ENCODE measurements around the gene BOD1. TPM values are rescaled to one million over a fixed set of nuclear protein-coding genes. Genes with fewer than 3 reads are reported as not detected.
A peak's percentile ranks its signal among the peaks of the same experiment; 100 is the strongest.

Gene BOD1
- total and polyA plus RNA-seq, 5 donors from 2014 or later = 8.0 to 23.0 (median 15.7) TPM

GRCh38 chr5:173620784-173621183, 4.3 kb upstream of the BOD1 start:
- H3K36me3 Mint-ChIP-seq = no peaks in the 10 kb centered on the region
- Histone ChIP-seq H3K36me3 (ENCODE audit: control insufficient read depth, insufficient read depth, low read length) (no peaks in the 10 kb centered on the region), H3K4me3 (ENCODE audit: low read depth, low read length) (no peak overlapping the region), H3K27ac (ENCODE audit: insufficient read depth, low read length, poor library complexity, severe bottlenecking) (no peak overlapping the region), H3K4me1 (ENCODE audit: control insufficient read depth, insufficient read depth, low read length, poor library complexity, severe bottlenecking) (peaks cover 5% of the 10 kb centered on the region), H3K27me3 (ENCODE audit: control insufficient read depth, insufficient read depth, low read length) (no peaks in the 10 kb centered on the region), H3K9me3 (ENCODE audit: control insufficient read depth in 2 of 2, low read length in 2 of 2) (no peaks in the 10 kb centered on the region)
- DNase-seq (no peak), ATAC-seq (ENCODE audit: low read depth in 2 of 2) (no peak)
- H3K27me3 Mint-ChIP-seq = no peaks in the 10 kb centered on the region
- H3K4me3 Mint-ChIP-seq = no peak overlapping the region
- no peaks in the 10 kb centered on the region for H3K9me3 Mint-ChIP-seq
- H3K27ac Mint-ChIP-seq = no peak overlapping the region
- H3K4me1 Mint-ChIP-seq = peaks cover 5 to 13% (median 9%) of the 10 kb centered on the region in 4 donors

GRCh38 chr5:173618927-173619519, 2.6 kb upstream of the BOD1 start:
- DNase-seq (peak; percentile 31 to 67 (median 66)), ATAC-seq (ENCODE audit: low read depth in 2 of 2) (no peak)
- Mint-ChIP-seq H3K27ac (peak overlapping the region in 1 of 3 donors; percentile 28), H3K36me3 (no peaks in the 10 kb centered on the region), H3K4me1 (peaks cover 5 to 31% (median 24%) of the 10 kb centered on the region in 4 donors), H3K9me3 (no peaks in the 10 kb centered on the region), H3K27me3 (no peaks in the 10 kb centered on the region), H3K4me3 (peak overlapping the region in 2 of 4 donors; percentile 38 to 80)
- Histone ChIP-seq H3K36me3 (ENCODE audit: control insufficient read depth, insufficient read depth, low read length) (no peaks in the 10 kb centered on the region), H3K4me3 (ENCODE audit: low read depth, low read length) (no peak overlapping the region), H3K4me1 (ENCODE audit: control insufficient read depth, insufficient read depth, low read length, poor library complexity, severe bottlenecking) (peaks cover 23% of the 10 kb centered on the region), H3K27ac (ENCODE audit: insufficient read depth, low read length, poor library complexity, severe bottlenecking) (no peak overlapping the region), H3K9me3 (ENCODE audit: control insufficient read depth in 2 of 2, low read length in 2 of 2) (no peaks in the 10 kb centered on the region), H3K27me3 (ENCODE audit: control insufficient read depth, insufficient read depth, low read length) (no peaks in the 10 kb centered on the region)

DNA sequence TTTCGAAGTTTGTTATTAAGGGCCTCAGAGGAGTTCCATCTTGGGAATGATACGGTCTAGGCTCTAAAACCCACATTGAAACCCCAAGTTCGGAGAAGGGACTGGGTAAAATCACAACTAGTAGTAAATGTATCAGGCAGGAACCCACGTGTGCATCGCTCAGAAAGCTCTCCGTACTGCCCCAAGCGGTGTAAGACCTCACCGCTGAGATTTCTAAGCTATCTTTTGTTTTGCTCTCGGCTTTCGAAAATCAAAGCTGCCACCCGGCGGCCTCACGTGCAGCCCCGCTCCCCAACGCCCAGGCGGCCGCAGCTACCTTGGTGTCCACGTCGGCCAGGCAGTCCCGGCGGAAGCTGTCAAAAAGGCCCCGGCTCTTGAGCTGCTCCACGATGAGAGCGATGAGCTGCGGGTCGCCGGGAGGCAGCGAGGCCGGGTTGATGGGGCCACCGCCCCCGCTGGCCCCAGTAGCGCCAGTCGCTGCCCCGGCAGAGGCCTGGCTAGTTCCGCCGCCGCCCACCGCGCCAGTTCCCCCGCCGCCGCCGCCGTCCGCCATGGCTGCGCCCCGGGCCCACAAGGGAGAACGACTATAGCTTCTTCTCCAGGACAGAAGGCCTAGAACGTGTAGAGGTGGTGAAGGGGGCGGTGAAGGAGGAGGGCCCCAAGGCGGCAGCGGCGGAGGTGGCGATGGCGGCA, 420 bp downstream of the BOD1 start:
- H3K4me1 ChIP-seq (ENCODE audit: control insufficient read depth, insufficient read depth, low read length, poor library complexity, severe bottlenecking) = peaks cover 27% of the 10 kb centered on the region
- Mint-ChIP-seq H3K27me3 (no peaks in the 10 kb centered on the region), H3K9me3 (no peaks in the 10 kb centered on the region), H3K36me3 (peaks cover 12% of the 10 kb centered on the region), H3K4me3 (peak overlapping the region; percentile 92 to 96 (median 94)), H3K27ac (peak overlapping the region; percentile 88 to 96 (median 95)), H3K4me1 (peaks cover 15 to 58% (median 38%) of the 10 kb centered on the region in 4 donors)
- H3K4me3 ChIP-seq (ENCODE audit: low read depth, low read length) = peak overlapping the region; percentile 90
- H3K9me3 ChIP-seq (ENCODE audit: control insufficient read depth in 2 of 2, low read length in 2 of 2) = no peaks in the 10 kb centered on the region
- peaks cover 16% of the 10 kb centered on the region for H3K36me3 ChIP-seq (ENCODE audit: control insufficient read depth, insufficient read depth, low read length)
- peak overlapping the region; percentile 95 for H3K27ac ChIP-seq (ENCODE audit: insufficient read depth, low read length, poor library complexity, severe bottlenecking)
- DNase-seq (peak; percentile 63 to 88 (median 78)), ATAC-seq (ENCODE audit: low read depth in 2 of 2) (peak; percentile 56 to 61)
- H3K27me3 ChIP-seq (ENCODE audit: control insufficient read depth, insufficient read depth, low read length) = no peaks in the 10 kb centered on the region

DNA sequence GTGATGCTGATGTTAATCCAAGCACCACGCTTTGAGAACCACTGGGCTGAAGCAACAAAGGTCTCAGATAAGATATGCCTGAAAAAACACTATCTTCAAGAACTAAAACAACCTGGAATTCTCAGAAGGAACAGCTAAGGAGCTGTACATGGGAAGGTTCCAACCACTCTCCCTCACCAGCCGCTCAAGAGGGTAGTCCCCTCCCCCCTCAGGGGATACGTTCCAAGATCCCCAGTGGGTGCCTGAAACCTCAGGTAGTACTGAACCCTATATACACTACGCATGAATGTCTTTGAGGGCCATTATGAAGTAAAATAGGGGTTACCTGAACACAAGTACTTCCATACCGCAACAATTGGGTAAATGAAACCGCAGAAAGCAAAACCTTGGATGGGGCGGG, 1.9 kb downstream of the BOD1 start:
- H3K36me3 ChIP-seq (ENCODE audit: control insufficient read depth, insufficient read depth, low read length) = peaks cover 30% of the 10 kb centered on the region
- ATAC-seq (ENCODE audit: low read depth in 2 of 2) (no peak), DNase-seq (no peak)
- H3K4me1 ChIP-seq (ENCODE audit: control insufficient read depth, insufficient read depth, low read length, poor library complexity, severe bottlenecking) = peaks cover 27% of the 10 kb centered on the region
- peak overlapping the region; percentile 90 for H3K4me3 ChIP-seq (ENCODE audit: low read depth, low read length)
- no peak overlapping the region for H3K27ac ChIP-seq (ENCODE audit: insufficient read depth, low read length, poor library complexity, severe bottlenecking)
- no peaks in the 10 kb centered on the region for H3K9me3 Mint-ChIP-seq
- H3K4me1 Mint-ChIP-seq = peaks cover 21 to 66% (median 43%) of the 10 kb centered on the region in 4 donors
- no peaks in the 10 kb centered on the region for H3K9me3 ChIP-seq (ENCODE audit: control insufficient read depth in 2 of 2, low read length in 2 of 2)
- peaks cover 25% of the 10 kb centered on the region for H3K36me3 Mint-ChIP-seq
- H3K4me3 Mint-ChIP-seq = peak overlapping the region in 3 of 4 donors; percentile 58 to 96 (median 92)
- H3K27ac Mint-ChIP-seq = peak overlapping the region in 2 of 3 donors; percentile 44 to 88
- no peaks in the 10 kb centered on the region for H3K27me3 ChIP-seq (ENCODE audit: control insufficient read depth, insufficient read depth, low read length)
- no peaks in the 10 kb centered on the region for H3K27me3 Mint-ChIP-seq

- Mint-ChIP-seq H3K36me3 (peaks cover 25% of the 10 kb centered on the region), H3K27ac (peak overlapping the region; percentile 44 to 88 (median 48)), H3K9me3 (no peaks in the 10 kb centered on the region), H3K4me1 (peaks cover 21 to 61% (median 40%) of the 10 kb centered on the region in 4 donors), H3K4me3 (peak overlapping the region in 1 of 4 donors; percentile 56), H3K27me3 (no peaks in the 10 kb centered on the region)
- Histone ChIP-seq H3K4me1 (ENCODE audit: control insufficient read depth, insufficient read depth, low read length, poor library complexity, severe bottlenecking) (peaks cover 27% of the 10 kb centered on the region), H3K4me3 (ENCODE audit: low read depth, low read length) (no peak overlapping the region), H3K9me3 (ENCODE audit: control insufficient read depth in 2 of 2, low read length in 2 of 2) (no peaks in the 10 kb centered on the region), H3K27ac (ENCODE audit: insufficient read depth, low read length, poor library complexity, severe bottlenecking) (no peak overlapping the region), H3K36me3 (ENCODE audit: control insufficient read depth, insufficient read depth, low read length) (peaks cover 39% of the 10 kb centered on the region), H3K27me3 (ENCODE audit: control insufficient read depth, insufficient read depth, low read length) (no peaks in the 10 kb centered on the region)
- DNase-seq (no peak), ATAC-seq (ENCODE audit: low read depth in 2 of 2) (no peak)
These were observed 2.9 kb downstream of the BOD1 start for GRCh38 chr5:173613433-173614159.

GRCh38 chr5:173612948-173613347, 3.5 kb downstream of the BOD1 start:
- Mint-ChIP-seq H3K9me3 (no peaks in the 10 kb centered on the region), H3K36me3 (peaks cover 31% of the 10 kb centered on the region), H3K27me3 (no peaks in the 10 kb centered on the region), H3K27ac (peak overlapping the region in 2 of 3 donors; percentile 48 to 73), H3K4me1 (peaks cover 21 to 61% (median 40%) of the 10 kb centered on the region in 4 donors), H3K4me3 (peak overlapping the region in 1 of 4 donors; percentile 59)
- Histone ChIP-seq H3K27me3 (ENCODE audit: control insufficient read depth, insufficient read depth, low read length) (no peaks in the 10 kb centered on the region), H3K9me3 (ENCODE audit: control insufficient read depth in 2 of 2, low read length in 2 of 2) (no peaks in the 10 kb centered on the region), H3K4me3 (ENCODE audit: low read depth, low read length) (no peak overlapping the region), H3K36me3 (ENCODE audit: control insufficient read depth, insufficient read depth, low read length) (peaks cover 46% of the 10 kb centered on the region), H3K4me1 (ENCODE audit: control insufficient read depth, insufficient read depth, low read length, poor library complexity, severe bottlenecking) (peaks cover 27% of the 10 kb centered on the region), H3K27ac (ENCODE audit: insufficient read depth, low read length, poor library complexity, severe bottlenecking) (no peak overlapping the region)
- ATAC-seq (ENCODE audit: low read depth in 2 of 2) = no peak
- DNase-seq = no peak

GRCh38 chr5:173611706-173612105, 4.7 kb downstream of the BOD1 start:
- peaks cover 22 to 56% (median 38%) of the 10 kb centered on the region in 4 donors for H3K4me1 Mint-ChIP-seq
- DNase-seq (no peak), ATAC-seq (ENCODE audit: low read depth in 2 of 2) (no peak)
- H3K27me3 ChIP-seq (ENCODE audit: control insufficient read depth, insufficient read depth, low read length) = no peaks in the 10 kb centered on the region
- H3K27ac Mint-ChIP-seq = no peak overlapping the region
- peak overlapping the region in 1 of 4 donors; percentile 59 for H3K4me3 Mint-ChIP-seq
- no peak overlapping the region for H3K27ac ChIP-seq (ENCODE audit: insufficient read depth, low read length, poor library complexity, severe bottlenecking)
- no peak overlapping the region for H3K4me3 ChIP-seq (ENCODE audit: low read depth, low read length)
- no peaks in the 10 kb centered on the region for H3K9me3 Mint-ChIP-seq
- peaks cover 39% of the 10 kb centered on the region for H3K36me3 Mint-ChIP-seq
- H3K4me1 ChIP-seq (ENCODE audit: control insufficient read depth, insufficient read depth, low read length, poor library complexity, severe bottlenecking) = peaks cover 23% of the 10 kb centered on the region
- H3K9me3 ChIP-seq (ENCODE audit: control insufficient read depth in 2 of 2, low read length in 2 of 2) = no peaks in the 10 kb centered on the region
- no peaks in the 10 kb centered on the region for H3K27me3 Mint-ChIP-seq
- peaks cover 58% of the 10 kb centered on the region for H3K36me3 ChIP-seq (ENCODE audit: control insufficient read depth, insufficient read depth, low read length)
